ENCODE data around the gene FBXO41.

The FBXO41 gene

DNA sequence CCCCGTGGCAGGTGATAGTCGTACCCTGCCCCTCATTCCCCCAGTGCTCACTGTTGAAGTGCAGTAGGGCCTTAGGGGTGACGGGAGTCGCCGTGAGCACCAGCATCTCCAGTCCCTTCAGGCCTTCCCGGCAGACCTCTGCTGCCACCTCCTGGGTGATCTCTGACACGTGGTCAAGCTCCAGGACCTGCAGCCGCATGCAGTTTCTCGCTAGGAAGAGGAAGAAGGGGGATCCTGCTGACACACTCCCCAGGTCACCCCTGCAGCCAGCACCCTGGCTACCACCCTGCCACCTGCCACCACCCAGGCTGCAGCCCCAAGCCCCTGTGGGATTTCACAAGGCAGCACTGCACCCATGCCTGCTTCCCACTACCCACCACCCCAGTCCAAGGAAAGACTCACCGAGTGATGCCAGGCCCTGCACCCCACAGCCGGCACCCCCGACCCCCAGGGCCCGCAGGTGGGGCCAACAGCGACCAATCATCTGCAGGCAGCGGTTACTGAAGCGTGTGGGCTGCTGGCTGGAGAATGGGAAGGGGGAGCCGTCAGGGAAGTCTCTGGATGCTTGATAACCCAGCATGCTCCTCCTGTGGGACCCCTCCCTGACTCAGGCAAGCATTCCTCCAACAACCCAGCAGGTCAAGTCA is 23.8 kb downstream of the FBXO41 start:
- DNase-seq (ENCODE audit: low read depth in 2 of 2) = no peak

DNA sequence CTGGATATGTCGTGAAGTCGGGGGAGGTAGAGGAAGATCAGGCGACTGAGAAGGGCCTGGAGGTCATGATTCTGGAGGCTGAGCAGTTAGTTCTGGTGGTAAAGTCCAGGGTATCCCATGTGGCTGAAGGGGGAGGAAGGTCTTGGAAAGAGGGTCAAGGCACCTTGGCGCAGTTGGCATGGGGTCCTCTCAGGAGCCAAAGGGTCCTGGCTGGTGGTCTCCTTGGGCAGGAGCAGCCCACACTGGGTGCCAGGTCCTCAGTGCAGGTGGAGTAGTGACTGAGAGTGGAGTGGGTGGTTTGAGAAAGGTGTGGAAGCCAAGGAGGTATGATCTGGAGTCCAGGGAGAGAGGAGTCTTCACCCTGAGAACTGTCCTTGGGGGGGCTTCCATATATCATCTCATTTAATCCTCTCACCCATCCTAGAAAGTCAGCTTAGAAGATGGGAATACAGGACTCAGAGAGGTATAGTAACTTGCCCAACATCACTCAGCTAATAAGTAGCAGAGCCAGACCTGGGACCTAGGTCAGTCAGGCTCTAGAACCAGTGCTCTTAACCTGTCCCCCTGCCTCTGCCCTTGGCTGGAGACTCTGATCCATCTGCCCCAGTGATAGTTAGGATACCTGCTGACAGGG is 24.5 kb downstream of the FBXO41 start:
- DNase-seq (ENCODE audit: low read depth in 2 of 2) = no peak

DNA sequence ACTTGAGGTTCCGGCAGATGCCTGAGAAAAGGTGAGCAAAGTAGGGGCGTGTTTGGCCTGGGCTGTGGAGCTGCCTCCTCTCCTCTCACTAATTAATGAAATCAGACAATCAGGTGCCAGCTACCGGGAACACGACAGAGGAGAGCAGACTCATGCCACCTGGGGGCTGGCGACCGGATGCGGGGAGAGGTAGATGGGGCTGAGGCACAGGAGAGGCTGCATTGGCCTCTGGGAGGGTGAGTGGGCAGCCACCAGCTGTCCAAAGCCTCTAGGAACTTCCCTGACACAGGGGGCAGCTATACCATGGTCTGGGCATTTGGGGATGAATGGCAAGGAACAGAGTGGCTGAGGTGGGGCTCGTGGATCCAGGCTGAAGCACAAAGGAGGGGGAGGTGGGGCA is 25.0 kb downstream of the FBXO41 start:
- DNase-seq (ENCODE audit: low read depth in 2 of 2) = no peak

DNA sequence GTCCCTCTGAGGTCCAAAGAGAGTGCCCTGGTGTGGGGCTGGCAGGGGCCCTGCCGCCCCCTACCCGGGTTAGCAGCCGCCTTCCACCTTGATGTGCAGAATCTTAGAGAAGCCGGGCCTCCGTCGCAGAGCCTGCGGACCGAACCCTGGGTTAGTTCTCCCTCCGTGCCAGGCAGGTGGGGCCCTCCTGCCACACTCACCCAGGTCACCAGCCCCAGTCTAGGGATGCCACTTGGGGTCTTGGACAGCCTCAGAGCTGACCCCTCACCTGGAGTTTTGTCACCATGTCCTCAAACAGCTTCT is 25.4 kb downstream of the FBXO41 start:
- no peak for DNase-seq (ENCODE audit: low read depth in 2 of 2)

DNA sequence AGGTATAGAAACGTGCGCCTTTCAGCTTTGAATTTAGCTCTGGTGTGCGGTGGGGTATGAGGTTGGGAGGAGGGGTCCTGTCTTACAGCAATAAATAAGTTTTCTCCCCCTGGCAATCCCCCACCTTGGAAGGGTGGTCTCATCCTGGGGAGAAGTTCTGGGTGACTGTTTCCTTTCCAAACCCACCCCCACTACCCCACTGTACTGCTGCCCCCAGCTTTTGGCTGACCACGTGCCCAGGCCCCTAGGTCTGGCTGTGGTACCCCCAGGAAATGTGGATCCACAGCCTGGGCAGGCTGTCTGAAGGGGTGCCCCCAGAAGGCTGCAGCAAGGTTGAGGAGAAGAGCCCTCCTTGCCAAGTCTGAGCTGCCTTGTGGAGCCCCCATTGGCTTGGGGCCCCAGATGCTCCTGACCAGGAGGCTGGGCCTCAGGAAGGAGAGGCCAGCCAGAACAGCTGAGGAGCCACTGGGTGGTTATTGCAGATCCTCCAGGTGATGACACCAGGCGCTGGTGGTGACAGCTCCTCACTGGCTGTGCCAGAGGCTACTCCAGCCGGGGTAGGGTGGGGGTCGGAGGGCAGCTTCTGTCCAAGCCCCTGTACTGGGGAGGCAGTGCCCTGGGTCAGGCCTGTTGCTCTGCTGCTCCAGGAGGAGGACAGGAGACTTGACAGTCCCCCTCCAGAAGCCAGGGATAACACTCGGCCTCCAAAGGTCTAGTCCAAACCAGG is 25.9 kb downstream of the FBXO41 start:
- no peak for DNase-seq (ENCODE audit: low read depth in 2 of 2)

GRCh38 chr2:73257425-73258125 is 26.7 kb downstream of the FBXO41 start:
- DNase-seq (ENCODE audit: low read depth in 2 of 2) = no peak

- no peak for DNase-seq (ENCODE audit: low read depth in 2 of 2)
These were observed 27.3 kb downstream of the FBXO41 start for GRCh38 chr2:73257021-73257420.

DNA sequence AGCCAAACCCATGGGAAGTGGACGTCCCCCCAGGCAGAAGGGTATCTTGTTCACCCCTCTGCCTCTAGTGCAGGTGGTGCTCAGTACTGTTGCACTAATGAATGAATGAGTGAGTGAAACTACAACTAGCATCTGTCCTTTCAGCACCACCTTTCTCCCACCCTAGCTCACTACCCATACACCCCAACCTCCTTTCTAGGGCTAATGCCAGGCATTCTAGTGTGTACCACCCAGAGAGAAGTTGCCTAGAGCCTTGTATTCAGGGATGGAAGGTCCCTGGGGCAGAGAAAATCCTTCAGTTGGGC is 27.7 kb downstream of the FBXO41 start:
- DNase-seq (ENCODE audit: low read depth in 2 of 2) = no peak

GRCh38 chr2:73255907-73256617 is 28.2 kb downstream of the FBXO41 start:
- DNase-seq (ENCODE audit: low read depth in 2 of 2) = no peak

GRCh38 chr2:73255007-73255644 is 29.2 kb downstream of the FBXO41 start:
- DNase-seq (ENCODE audit: low read depth in 2 of 2) = no peak

- DNase-seq (ENCODE audit: low read depth in 2 of 2) = no peak
These were observed 29.8 kb downstream of the FBXO41 start for GRCh38 chr2:73254343-73255006.

GRCh38 chr2:73253901-73254300 is 30.4 kb downstream of the FBXO41 start:
- DNase-seq (ENCODE audit: low read depth in 2 of 2) = no peak

DNA sequence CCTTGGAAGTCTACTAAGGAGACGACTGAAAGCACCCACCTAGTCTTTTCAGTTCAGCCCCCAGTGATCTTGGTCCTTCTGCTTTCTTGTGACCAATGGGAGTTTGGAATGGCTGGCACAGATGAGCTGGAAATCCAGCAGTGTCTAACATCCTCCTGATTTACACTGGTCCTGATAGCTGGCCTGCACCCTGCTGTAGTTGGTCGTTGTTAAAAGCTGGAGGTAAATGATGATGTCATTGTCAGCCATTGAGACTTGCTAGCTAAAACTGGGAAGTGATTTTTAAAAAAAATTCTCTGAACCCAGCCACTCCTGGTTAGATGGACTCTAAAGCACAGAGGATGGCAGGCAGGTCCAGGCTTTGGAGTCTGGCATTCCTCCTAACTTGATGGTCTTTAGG is 30.9 kb downstream of the FBXO41 start:
- DNase-seq (ENCODE audit: low read depth in 2 of 2) = no peak

GRCh38 chr2:73252238-73253027 is 31.8 kb downstream of the FBXO41 start:
- DNase-seq (ENCODE audit: low read depth in 2 of 2) = no peak

- DNase-seq (ENCODE audit: low read depth in 2 of 2) = no peak
These were observed 33.1 kb downstream of the FBXO41 start for GRCh38 chr2:73250872-73251846.

DNA sequence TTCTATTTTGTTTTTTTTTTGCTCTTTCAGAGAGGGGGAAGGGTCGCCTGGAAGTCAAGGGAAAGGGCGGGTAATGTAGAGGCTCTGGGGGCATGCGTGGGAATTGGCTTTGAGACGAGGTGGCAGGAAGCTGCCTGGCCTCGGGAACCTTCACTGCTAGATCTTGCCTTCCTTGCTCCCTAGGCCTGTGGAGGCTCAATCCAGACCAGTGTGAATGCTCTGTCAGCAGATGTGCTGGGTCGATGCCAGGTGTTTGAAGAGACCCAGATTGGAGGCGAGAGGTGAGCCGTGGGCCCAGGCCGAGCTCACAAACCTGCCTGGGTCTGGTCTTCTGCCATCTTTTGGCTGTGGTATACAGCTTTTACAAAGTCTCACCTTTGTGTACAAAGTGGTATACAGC is 34.6 kb downstream of the FBXO41 start:
- DNase-seq (ENCODE audit: low read depth in 2 of 2) = no peak

GRCh38 chr2:73246850-73247249 is 37.4 kb downstream of the FBXO41 start:
- DNase-seq (ENCODE audit: low read depth in 2 of 2) = no peak

GRCh38 chr2:73244580-73244979 is 39.7 kb downstream of the FBXO41 start:
- no peak for DNase-seq (ENCODE audit: low read depth in 2 of 2)

DNA sequence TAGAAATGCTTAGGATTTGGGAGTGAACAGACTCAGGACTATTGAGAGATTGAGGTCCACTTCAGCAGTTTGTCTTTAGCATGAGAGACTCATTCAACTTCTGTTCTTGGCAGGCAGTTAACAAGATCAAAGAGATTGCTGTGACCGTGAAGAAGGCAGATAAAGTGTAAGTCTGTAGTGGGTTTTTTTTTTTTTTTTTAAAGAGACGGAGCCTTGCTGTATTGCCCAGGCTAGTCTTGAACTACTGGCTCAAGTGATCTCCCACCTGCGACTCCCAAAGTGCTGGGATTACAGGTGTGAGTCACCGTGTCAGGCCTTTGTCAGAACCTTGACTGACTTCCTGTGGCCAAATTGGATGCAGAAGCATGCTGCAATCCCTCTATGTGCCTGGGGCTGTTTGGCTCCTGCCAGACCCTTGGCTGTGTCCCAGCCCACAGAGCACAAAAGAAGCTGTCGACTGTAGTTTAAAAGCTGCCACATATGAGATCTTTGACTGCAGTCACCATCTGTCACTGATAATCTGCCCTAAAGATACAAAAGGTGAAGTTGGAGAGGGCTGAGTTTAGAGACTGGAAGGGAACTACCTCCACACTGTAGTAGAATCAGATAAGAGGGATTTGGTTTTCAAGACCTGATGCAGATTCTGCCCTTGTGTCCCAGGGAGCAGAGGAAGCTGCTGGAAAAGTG is 40.3 kb downstream of the FBXO41 start:
- DNase-seq (ENCODE audit: low read depth in 2 of 2) = no peak
